D721Med (cell line): ENCODE results near the gene HOXD10.

ENCODE experiments used
- DNase-seq: peaks from one replicate; pipeline ENCODE4 v3.0.0; 2011; ENCODE audit warnings: low spot score; ENCODE audit not compliant: insufficient read length
- FAIRE-seq: peaks from 2 replicates; lab custom pipeline; 2011; peaks lifted over from hg19 to GRCh38; lab: Jason Lieb, UNC
- CTCF ChIP-seq: IDR thresholded peaks from 2 replicates; pipeline ENCODE4 v1.5.1; 2012; ENCODE audit warnings: mild to moderate bottlenecking, control low read depth; ENCODE audit not compliant: insufficient read depth; ENCODE audit errors: missing control alignments

Gene HOXD10

DNA sequence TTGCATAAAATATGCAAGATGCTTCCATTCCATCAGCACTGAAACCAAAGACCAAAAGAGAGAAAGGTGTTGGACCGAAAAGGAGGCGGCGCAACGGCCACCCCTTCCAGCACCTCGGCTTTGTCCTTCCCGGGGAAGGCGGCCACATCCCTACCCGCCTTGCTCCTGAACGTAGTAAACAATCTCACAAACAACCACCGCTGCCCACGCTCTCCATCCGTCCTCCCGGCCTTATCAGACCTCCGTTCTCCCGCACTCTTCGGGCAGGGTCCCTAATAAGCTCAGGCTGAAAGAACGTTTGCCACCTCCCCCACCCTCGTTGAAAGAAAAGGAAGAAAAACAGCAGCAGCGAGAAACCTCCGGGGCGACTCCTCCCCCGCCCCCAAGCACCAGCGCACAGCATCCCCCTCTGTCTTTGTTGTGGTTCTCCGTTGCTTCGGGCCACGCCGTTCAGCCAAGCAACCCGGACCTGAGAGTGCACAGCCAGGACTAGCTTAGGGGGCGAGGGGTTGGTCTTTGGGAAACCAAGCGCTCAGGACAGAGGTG lies 37.2 kb upstream of the HOXD10 start:
- no peak for FAIRE-seq
- no peak for DNase-seq
- no peak for TF ChIP-seq CTCF

- peak; percentile 67 for TF ChIP-seq CTCF
- FAIRE-seq (no peak), DNase-seq (no peak)
Measured at GRCh38 chr2:176079831-176080539, 36.6 kb upstream of the HOXD10 start.

DNA sequence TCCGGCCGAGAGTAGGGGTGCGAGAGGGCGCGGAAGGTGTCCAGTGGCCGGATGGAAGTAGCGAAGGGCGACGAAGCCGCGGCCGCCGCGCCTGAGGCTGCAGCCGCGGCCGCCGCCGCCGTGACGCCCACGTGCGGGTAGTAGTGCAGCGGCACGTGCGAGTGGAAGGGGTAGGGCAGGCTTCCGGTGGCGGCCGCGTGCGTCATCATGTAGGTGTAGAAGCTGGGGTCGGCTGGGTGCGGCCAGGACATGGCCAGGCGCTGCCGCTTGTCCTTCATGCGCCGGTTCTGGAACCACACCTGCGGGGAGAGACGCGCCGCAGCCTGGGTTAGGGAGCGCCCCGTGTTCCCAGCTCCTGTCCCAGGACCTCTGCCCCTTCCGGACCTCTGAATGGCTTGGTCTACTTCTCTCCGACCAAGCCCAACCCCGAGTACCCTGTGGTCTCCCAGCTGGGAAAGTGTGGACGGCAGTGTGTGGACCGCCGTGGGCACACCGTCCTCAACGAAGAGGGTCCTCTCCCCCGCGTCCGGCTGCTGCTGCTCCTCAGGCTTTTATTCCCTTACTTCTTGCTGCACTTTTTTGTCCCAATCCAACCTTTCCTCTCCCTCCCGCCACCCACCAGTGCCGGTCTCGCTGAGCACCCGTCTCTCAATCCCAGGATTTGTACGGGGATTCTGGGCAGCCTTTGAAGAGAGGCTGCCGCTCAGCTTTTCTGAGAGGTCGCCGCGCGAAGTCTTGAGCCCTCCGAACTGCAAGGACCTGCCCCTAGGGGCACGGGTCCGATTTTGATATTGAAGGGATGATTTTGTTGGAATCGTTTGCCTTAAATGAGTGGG lies 35.8 kb upstream of the HOXD10 start:
- no peak for TF ChIP-seq CTCF
- no peak for DNase-seq
- no peak for FAIRE-seq

- FAIRE-seq (no peak), DNase-seq (no peak)
- no peak for TF ChIP-seq CTCF
Measured at GRCh38 chr2:176081376-176081836, 35.2 kb upstream of the HOXD10 start.

- no peak for TF ChIP-seq CTCF
- DNase-seq (no peak), FAIRE-seq (no peak)
Measured at GRCh38 chr2:176081837-176082524, 34.6 kb upstream of the HOXD10 start.

GRCh38 chr2:176082525-176082823 lies 34.1 kb upstream of the HOXD10 start:
- FAIRE-seq (no peak), DNase-seq (no peak)
- TF ChIP-seq CTCF = no peak
